Measurements from ENCODE around the gene NPY.
"Not testable (repeated sequence)": the region's sequence is repeated elsewhere in the genome, so short reads cannot be mapped to it uniquely, and the experiment has no call there.

DNA sequence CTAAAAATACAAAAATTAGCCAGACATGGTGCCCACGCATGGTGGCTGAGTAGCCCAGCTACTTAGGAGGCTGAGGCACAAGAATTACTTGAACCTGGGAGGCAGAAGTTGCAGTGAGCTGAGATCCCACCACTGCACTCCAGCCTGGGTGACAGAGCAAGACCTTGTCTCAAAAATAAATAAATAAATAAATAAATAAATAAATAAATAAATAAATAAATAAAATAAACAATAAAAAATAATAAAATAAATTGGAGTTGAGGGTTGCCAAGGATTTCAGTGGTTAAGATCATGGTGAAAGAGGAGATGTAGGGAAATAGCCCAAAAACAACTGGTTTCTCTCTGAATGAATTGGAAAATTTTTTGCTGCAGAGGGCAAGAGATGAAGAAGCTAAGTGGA lies 25.7 kb upstream of the NPY start:
- TF ChIP-seq POLR2A (IDR thresholded peaks at IDR 0.05) = not testable (repeated sequence)
- TF ChIP-seq, protein P1, sequence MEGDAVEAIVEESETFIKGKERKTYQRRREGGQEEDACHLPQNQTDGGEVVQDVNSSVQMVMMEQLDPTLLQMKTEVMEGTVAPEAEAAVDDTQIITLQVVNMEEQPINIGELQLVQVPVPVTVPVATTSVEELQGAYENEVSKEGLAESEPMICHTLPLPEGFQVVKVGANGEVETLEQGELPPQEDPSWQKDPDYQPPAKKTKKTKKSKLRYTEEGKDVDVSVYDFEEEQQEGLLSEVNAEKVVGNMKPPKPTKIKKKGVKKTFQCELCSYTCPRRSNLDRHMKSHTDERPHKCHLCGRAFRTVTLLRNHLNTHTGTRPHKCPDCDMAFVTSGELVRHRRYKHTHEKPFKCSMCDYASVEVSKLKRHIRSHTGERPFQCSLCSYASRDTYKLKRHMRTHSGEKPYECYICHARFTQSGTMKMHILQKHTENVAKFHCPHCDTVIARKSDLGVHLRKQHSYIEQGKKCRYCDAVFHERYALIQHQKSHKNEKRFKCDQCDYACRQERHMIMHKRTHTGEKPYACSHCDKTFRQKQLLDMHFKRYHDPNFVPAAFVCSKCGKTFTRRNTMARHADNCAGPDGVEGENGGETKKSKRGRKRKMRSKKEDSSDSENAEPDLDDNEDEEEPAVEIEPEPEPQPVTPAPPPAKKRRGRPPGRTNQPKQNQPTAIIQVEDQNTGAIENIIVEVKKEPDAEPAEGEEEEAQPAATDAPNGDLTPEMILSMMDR (IDR thresholded peaks at IDR 0.05) = not testable (repeated sequence)
